Astrocyte (in vitro differentiated cells and primary cell): ENCODE data around the gene TRAK1. TPM values are rescaled to one million over a fixed set of nuclear protein-coding genes. Genes with fewer than 3 reads are reported as not detected.

ENCODE experiments used
- DNase-seq: peaks from one replicate; pipeline ENCODE4 v3.0.0-alpha.2; 2010; ENCODE audit warnings: low read depth
- FAIRE-seq: peaks from 2 replicates; lab custom pipeline; 2011; peaks lifted over from hg19 to GRCh38; lab: Jason Lieb, UNC
- H2AFZ ChIP-seq: 2 replicates; pipeline ENCODE4 v1.6.0; 2012; ENCODE audit warnings: low read depth, low read length, inconsistent platforms
- H3K27ac ChIP-seq: 2 replicates; pipeline ENCODE4 v1.5.1; 2011; ENCODE audit warnings: low read depth, low read length, inconsistent platforms
- H3K27me3 ChIP-seq: 2 replicates; pipeline ENCODE4 v1.6.0; 2011; ENCODE audit warnings: low read length, inconsistent platforms; ENCODE audit not compliant: insufficient read depth
- H3K36me3 ChIP-seq: 2 replicates; pipeline ENCODE4 v1.5.1; 2011; ENCODE audit warnings: low read length, inconsistent platforms; ENCODE audit not compliant: insufficient read depth
- H3K4me1 ChIP-seq: 2 replicates; pipeline ENCODE4 v1.5.1; 2011; ENCODE audit warnings: low read length, inconsistent platforms; ENCODE audit not compliant: insufficient read depth
- H3K4me2 ChIP-seq: 2 replicates; pipeline ENCODE4 v1.6.0; 2012; ENCODE audit warnings: low read length, inconsistent platforms
- H3K4me3 ChIP-seq: 2 replicates; pipeline ENCODE4 v1.5.1; 2011; ENCODE audit warnings: low read depth, mild to moderate bottlenecking, low read length, inconsistent platforms; ENCODE audit not compliant: insufficient read depth
- H3K79me2 ChIP-seq: 2 replicates; pipeline ENCODE4 v1.6.0; 2012; ENCODE audit warnings: mild to moderate bottlenecking, low read length, inconsistent platforms; ENCODE audit not compliant: insufficient read depth
- H3K9ac ChIP-seq: 2 replicates; pipeline ENCODE4 v1.6.0; 2012; ENCODE audit warnings: mild to moderate bottlenecking, low read length, inconsistent platforms
- H3K9me3 ChIP-seq: 2 replicates; pipeline ENCODE4 v1.5.1; 2012; ENCODE audit warnings: low read depth, mild to moderate bottlenecking, low read length, inconsistent platforms; ENCODE audit not compliant: insufficient read depth
- H4K20me1 ChIP-seq: 2 replicates; pipeline ENCODE4 v1.6.0; 2012; ENCODE audit warnings: low read length, inconsistent platforms; ENCODE audit not compliant: insufficient read depth
- H3K27ac Mint-ChIP-seq: one replicate; pipeline ENCODE4 v1.8.0; 2021; ENCODE audit warnings: mild to moderate bottlenecking, mixed read lengths; ENCODE audit not compliant: unreplicated experiment
- H3K27me3 Mint-ChIP-seq: one replicate; pipeline ENCODE4 v1.8.0; 2021; ENCODE audit warnings: low read depth, mixed read lengths; ENCODE audit not compliant: unreplicated experiment
- H3K36me3 Mint-ChIP-seq: one replicate; pipeline ENCODE4 v1.8.0; 2021; ENCODE audit warnings: low read depth, mixed read lengths; ENCODE audit not compliant: unreplicated experiment
- H3K4me1 Mint-ChIP-seq: one replicate; pipeline ENCODE4 v1.8.0; 2021; ENCODE audit warnings: low read depth, mixed read lengths; ENCODE audit not compliant: unreplicated experiment
- H3K4me3 Mint-ChIP-seq: one replicate; pipeline ENCODE4 v1.8.0; 2021; ENCODE audit warnings: mild to moderate bottlenecking, moderate library complexity, mixed read lengths; ENCODE audit not compliant: unreplicated experiment
- H3K9me3 Mint-ChIP-seq: one replicate; pipeline ENCODE4 v1.8.0; 2021; ENCODE audit warnings: mild to moderate bottlenecking, mixed read lengths; ENCODE audit not compliant: unreplicated experiment
- CTCF ChIP-seq: IDR thresholded peaks from 2 replicates; pipeline ENCODE4 v1.5.1; 2011; ENCODE audit warnings: low read depth, mild to moderate bottlenecking, inconsistent platforms, low read length, moderate library complexity; ENCODE audit not compliant: insufficient read depth
- EZH2 ChIP-seq: IDR thresholded peaks from 2 replicates; pipeline ENCODE4 v1.6.1; 2012; ENCODE audit warnings: mild to moderate bottlenecking, low read length, inconsistent platforms; ENCODE audit not compliant: insufficient read depth
- total RNA-seq: library from RNA; stranded (reverse); gene quantifications from 2 replicates; pipeline ENCODE4 v1.2.1, GENCODE V29; 2021

TRAK1 gene
- total RNA-seq, 1 donor from 2014 or later: 56.2 TPM

DNA sequence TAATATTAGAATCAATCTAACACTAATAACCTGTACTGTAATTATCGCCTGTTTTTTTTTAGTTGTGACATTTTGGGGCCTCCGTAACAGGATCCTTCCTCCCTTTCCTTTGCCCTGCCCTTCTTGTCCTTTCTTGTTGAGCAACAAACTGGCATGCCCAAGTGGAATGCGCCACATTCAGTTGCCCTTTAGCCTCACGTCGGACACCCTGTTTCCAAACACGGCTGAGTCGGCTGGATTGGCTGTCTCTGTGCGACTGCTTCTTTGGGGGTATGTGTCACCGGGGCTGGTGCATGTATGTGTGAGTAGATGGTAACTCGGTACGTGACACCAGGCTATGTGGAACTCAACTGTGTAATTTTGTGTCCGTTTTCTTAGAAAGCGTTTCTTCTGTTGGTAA lies 24.1 kb downstream of the TRAK1 start:
- Histone ChIP-seq H2AFZ (no peak overlapping the region), H3K9ac (no peak overlapping the region), H3K9me3 (no peaks in the 10 kb centered on the region), H3K4me3 (no peak overlapping the region), H3K36me3 (no peaks in the 10 kb centered on the region), H4K20me1 (peaks cover 48% of the 10 kb centered on the region), H3K27me3 (no peaks in the 10 kb centered on the region), H3K79me2 (peaks cover 3% of the 10 kb centered on the region), H3K4me1 (peaks cover 24% of the 10 kb centered on the region), H3K27ac (no peak overlapping the region), H3K4me2 (no peak overlapping the region)
- Mint-ChIP-seq H3K4me3 (no peak overlapping the region), H3K27me3 (no peaks in the 10 kb centered on the region), H3K9me3 (no peaks in the 10 kb centered on the region), H3K27ac (peak overlapping the region; percentile 34), H3K36me3 (peaks cover 7% of the 10 kb centered on the region), H3K4me1 (peaks cover 44% of the 10 kb centered on the region)
- TF ChIP-seq CTCF (no peak), EZH2 (no peak)
- no peak for DNase-seq
- no peak for FAIRE-seq

DNA sequence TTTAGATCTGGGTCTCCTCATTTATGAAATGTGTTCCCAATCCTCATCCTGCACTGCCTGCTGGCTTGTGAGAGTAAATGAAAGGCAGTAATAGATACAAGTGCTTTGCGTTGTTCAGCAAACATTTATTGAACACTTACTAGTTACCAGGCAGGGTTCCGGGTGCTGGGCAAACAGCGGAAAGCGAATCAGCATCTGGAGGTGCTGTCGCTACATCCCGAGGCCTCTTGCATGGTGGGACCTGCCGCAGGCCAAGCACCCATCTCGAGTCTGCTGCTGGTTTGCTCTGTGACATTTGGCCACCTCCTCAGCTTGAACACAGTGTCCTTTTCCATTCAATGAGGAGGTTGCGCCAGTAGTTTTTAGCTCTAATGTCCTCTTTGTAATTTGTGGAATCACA lies 24.8 kb downstream of the TRAK1 start:
- peaks cover 3% of the 10 kb centered on the region for H3K79me2 ChIP-seq
- peaks cover 8% of the 10 kb centered on the region for H3K36me3 Mint-ChIP-seq
- no peak overlapping the region for H3K27ac ChIP-seq
- peak overlapping the region; percentile 77 for H3K27ac Mint-ChIP-seq
- FAIRE-seq (no peak), DNase-seq (no peak)
- H2AFZ ChIP-seq: no peak overlapping the region
- no peak overlapping the region for H3K4me3 Mint-ChIP-seq
- H3K27me3 ChIP-seq: no peaks in the 10 kb centered on the region
- no peaks in the 10 kb centered on the region for H3K9me3 ChIP-seq
- no peak overlapping the region for H3K4me2 ChIP-seq
- peaks cover 44% of the 10 kb centered on the region for H4K20me1 ChIP-seq
- H3K4me1 Mint-ChIP-seq: peaks cover 44% of the 10 kb centered on the region
- H3K9ac ChIP-seq: no peak overlapping the region
- H3K27me3 Mint-ChIP-seq: no peaks in the 10 kb centered on the region
- no peaks in the 10 kb centered on the region for H3K9me3 Mint-ChIP-seq
- no peak overlapping the region for H3K4me3 ChIP-seq
- peaks cover 24% of the 10 kb centered on the region for H3K4me1 ChIP-seq
- H3K36me3 ChIP-seq: no peaks in the 10 kb centered on the region
- TF ChIP-seq CTCF: no peak
- no peak for TF ChIP-seq EZH2

DNA sequence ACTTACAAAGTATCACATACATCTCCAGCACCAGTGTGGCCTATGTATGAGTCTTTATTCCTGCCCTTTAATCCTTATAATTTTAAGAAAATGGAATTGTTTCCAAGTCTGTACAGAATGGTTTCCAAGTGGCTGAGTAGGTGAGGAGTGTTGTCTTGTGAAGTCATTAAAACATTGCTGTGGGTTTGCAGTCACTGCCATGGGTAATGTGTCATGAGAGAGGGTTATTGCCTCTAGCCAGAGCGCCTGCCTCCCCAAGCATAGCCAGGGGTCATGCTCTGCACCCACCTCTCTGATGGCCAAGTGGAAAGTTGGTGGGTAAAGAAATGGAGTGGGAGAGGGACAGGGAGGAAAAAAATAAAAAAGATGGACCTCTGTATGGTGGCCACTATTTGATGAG lies 25.3 kb downstream of the TRAK1 start:
- Mint-ChIP-seq H3K9me3 (no peaks in the 10 kb centered on the region), H3K27me3 (no peaks in the 10 kb centered on the region), H3K27ac (peak overlapping the region; percentile 97), H3K36me3 (peaks cover 7% of the 10 kb centered on the region), H3K4me3 (peak overlapping the region; percentile 24), H3K4me1 (peaks cover 44% of the 10 kb centered on the region)
- peaks cover 44% of the 10 kb centered on the region for H4K20me1 ChIP-seq
- H3K4me3 ChIP-seq: no peak overlapping the region
- FAIRE-seq (no peak), DNase-seq (peak; percentile 57)
- TF ChIP-seq EZH2 (no peak), CTCF (no peak)
- H3K9me3 ChIP-seq: no peaks in the 10 kb centered on the region
- H3K27me3 ChIP-seq: no peaks in the 10 kb centered on the region
- no peak overlapping the region for H3K9ac ChIP-seq
- peaks cover 24% of the 10 kb centered on the region for H3K4me1 ChIP-seq
- no peaks in the 10 kb centered on the region for H3K36me3 ChIP-seq
- no peak overlapping the region for H2AFZ ChIP-seq
- H3K4me2 ChIP-seq: peak overlapping the region; percentile 65
- H3K27ac ChIP-seq: no peak overlapping the region
- peaks cover 3% of the 10 kb centered on the region for H3K79me2 ChIP-seq
